Uterus (tissue), 2 donors: ENCODE results near the gene TAF15.

ENCODE experiments used
- POLR2A ChIP-seq, 2 donors: fragments of 450-650 bp; IDR thresholded peaks; one replicate each; pipeline ENCODE4 v1.6.1; 2016; ENCODE audit warnings: antibody characterized with exemption in 2 of 2, mild to moderate bottlenecking in 1 of 2, moderate library complexity in 1 of 2
- TF ChIP-seq, protein P1 (sequence below), 4 experiments: fragments of 200-600 bp in 2 of 4; fragments of 450-650 bp in 2 of 4; sonication (generic) in 2 of 4; IDR thresholded peaks; one replicate each; pipeline ENCODE4 v1.5.1; 2016 to 2019; ENCODE audit warnings: antibody characterized with exemption in 4 of 4, mild to moderate bottlenecking in 2 of 4, moderate library complexity in 1 of 4

DNA sequence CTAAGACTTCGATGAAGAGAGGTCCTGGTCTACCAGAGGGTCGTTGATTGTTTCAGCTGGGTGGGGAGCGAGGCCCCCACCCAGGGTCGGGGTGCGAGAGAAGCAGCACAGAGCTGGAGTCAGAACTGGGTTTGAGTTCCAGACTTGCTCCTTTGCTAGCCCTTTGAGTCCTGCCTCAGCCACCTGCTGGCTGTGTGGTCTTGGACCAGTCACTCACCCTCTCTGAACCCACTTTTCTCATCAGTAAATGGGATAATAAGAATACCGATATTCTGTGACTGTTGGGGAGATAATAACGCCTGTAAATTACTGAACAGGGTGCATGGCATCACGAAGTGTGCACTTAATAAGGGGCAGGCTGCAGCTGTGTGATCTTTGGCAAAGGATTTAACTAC lies 13.4 kb upstream of the TAF15 start:
- TF ChIP-seq, protein P1, sequence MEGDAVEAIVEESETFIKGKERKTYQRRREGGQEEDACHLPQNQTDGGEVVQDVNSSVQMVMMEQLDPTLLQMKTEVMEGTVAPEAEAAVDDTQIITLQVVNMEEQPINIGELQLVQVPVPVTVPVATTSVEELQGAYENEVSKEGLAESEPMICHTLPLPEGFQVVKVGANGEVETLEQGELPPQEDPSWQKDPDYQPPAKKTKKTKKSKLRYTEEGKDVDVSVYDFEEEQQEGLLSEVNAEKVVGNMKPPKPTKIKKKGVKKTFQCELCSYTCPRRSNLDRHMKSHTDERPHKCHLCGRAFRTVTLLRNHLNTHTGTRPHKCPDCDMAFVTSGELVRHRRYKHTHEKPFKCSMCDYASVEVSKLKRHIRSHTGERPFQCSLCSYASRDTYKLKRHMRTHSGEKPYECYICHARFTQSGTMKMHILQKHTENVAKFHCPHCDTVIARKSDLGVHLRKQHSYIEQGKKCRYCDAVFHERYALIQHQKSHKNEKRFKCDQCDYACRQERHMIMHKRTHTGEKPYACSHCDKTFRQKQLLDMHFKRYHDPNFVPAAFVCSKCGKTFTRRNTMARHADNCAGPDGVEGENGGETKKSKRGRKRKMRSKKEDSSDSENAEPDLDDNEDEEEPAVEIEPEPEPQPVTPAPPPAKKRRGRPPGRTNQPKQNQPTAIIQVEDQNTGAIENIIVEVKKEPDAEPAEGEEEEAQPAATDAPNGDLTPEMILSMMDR (IDR thresholded peaks at IDR 0.05): no peak
- TF ChIP-seq POLR2A (IDR thresholded peaks at IDR 0.05): no peak
